Left renal pelvis (tissue), 4 donors: ENCODE measurements around the gene NOX5. TPM values are rescaled to one million over a fixed set of nuclear protein-coding genes. Genes with fewer than 3 reads are reported as not detected.

ENCODE experiments used
- DNase-seq, 4 donors: peaks; one replicate each; pipeline ENCODE4 v3.0.0-alpha.2; 2013; ENCODE audit warnings: low read depth in 4 of 4, low spot score in 3 of 4
- polyA plus RNA-seq, 4 donors: library from polyadenylated mRNA; unstranded; fragments of 120-200 nt; gene quantifications; one replicate each; pipeline ENCODE4 v1.2.1, GENCODE V29; 2013; ENCODE audit not compliant: insufficient read length in 4 of 4

The NOX5 gene
- polyA plus RNA-seq, 4 donors, result 0.54 to 1.3 (median 0.62) TPM

- DNase-seq, result no peak
Measured at GRCh38 chr15:69096196-69096595, 81.7 kb downstream of the NOX5 start.

GRCh38 chr15:69096626-69097025, 82.1 kb downstream of the NOX5 start:
- no peak for DNase-seq

- no peak for DNase-seq
Measured at GRCh38 chr15:69098771-69099170, 84.3 kb downstream of the NOX5 start.

GRCh38 chr15:69099941-69100340, 85.4 kb downstream of the NOX5 start:
- no peak for DNase-seq

- DNase-seq, result no peak
Measured at GRCh38 chr15:69100821-69101220, 86.3 kb downstream of the NOX5 start.

GRCh38 chr15:69104050-69104750, 89.7 kb downstream of the NOX5 start:
- no peak for DNase-seq

- DNase-seq, result no peak
Measured at GRCh38 chr15:69105451-69105985, 91.0 kb downstream of the NOX5 start.

GRCh38 chr15:69107025-69107620, 92.6 kb downstream of the NOX5 start:
- no peak for DNase-seq

Other genes starting within 250 kb of the NOX5 start
- gene ANP32A, start 193.8 kb upstream of the NOX5 start, polyA plus RNA-seq, result 100 to 1,000 TPM; 188 to 338 (median 300) TPM
- 1 to 10 TPM; 5.6 to 7.7 (median 7.1) TPM for gene SPESP1, start 84.2 kb upstream of the NOX5 start, polyA plus RNA-seq
- gene GLCE, start 145.9 kb downstream of the NOX5 start, polyA plus RNA-seq, result 10 to 100 TPM; 35.7 to 49.5 (median 45.4) TPM